ENCODE results near the gene KLHL17.
"Not testable (repeated sequence)": the region's sequence is repeated elsewhere in the genome, so short reads cannot be mapped to it uniquely, and the experiment has no call there.

Gene KLHL17

GRCh38 chr1:971751-972506 is 11.5 kb downstream of the KLHL17 start:
- H3K4me3 Mint-ChIP-seq: no peak overlapping the region
- no peak for DNase-seq
- peaks cover 37% of the 10 kb centered on the region for H3K27me3 Mint-ChIP-seq
- peaks cover 6% of the 10 kb centered on the region for H3K4me1 Mint-ChIP-seq (ENCODE audit: low read depth)
- H3K36me3 Mint-ChIP-seq (ENCODE audit: low read depth): no peaks in the 10 kb centered on the region
- H3K27ac Mint-ChIP-seq: no peak overlapping the region
- peaks cover 3% of the 10 kb centered on the region for H3K9me3 Mint-ChIP-seq

GRCh38 chr1:972726-973458 is 12.5 kb downstream of the KLHL17 start:
- H3K4me3 Mint-ChIP-seq: no peak overlapping the region
- peaks cover 3% of the 10 kb centered on the region for H3K9me3 Mint-ChIP-seq
- no peak overlapping the region for H3K27ac Mint-ChIP-seq
- no peak for DNase-seq
- H3K36me3 Mint-ChIP-seq (ENCODE audit: low read depth): no peaks in the 10 kb centered on the region
- peaks cover 2% of the 10 kb centered on the region for H3K4me1 Mint-ChIP-seq (ENCODE audit: low read depth)
- peaks cover 37% of the 10 kb centered on the region for H3K27me3 Mint-ChIP-seq

- no peak overlapping the region for H3K4me3 Mint-ChIP-seq
- H3K27me3 Mint-ChIP-seq: peaks cover 36% of the 10 kb centered on the region
- H3K4me1 Mint-ChIP-seq (ENCODE audit: low read depth): peaks cover 5% of the 10 kb centered on the region
- no peak overlapping the region for H3K27ac Mint-ChIP-seq
- DNase-seq: no peak
- H3K9me3 Mint-ChIP-seq: peaks cover 3% of the 10 kb centered on the region
- H3K36me3 Mint-ChIP-seq (ENCODE audit: low read depth): no peaks in the 10 kb centered on the region
These were observed 13.3 kb downstream of the KLHL17 start for GRCh38 chr1:973459-974292.

GRCh38 chr1:974293-974640 is 13.9 kb downstream of the KLHL17 start:
- DNase-seq: no peak
- Mint-ChIP-seq H3K27me3 (peaks cover 31% of the 10 kb centered on the region), H3K27ac (no peak overlapping the region), H3K36me3 (ENCODE audit: low read depth) (no peaks in the 10 kb centered on the region), H3K9me3 (peaks cover 3% of the 10 kb centered on the region), H3K4me1 (ENCODE audit: low read depth) (peaks cover 5% of the 10 kb centered on the region), H3K4me3 (no peak overlapping the region)

- H3K4me3 Mint-ChIP-seq: no peak overlapping the region
- no peaks in the 10 kb centered on the region for H3K36me3 Mint-ChIP-seq (ENCODE audit: low read depth)
- DNase-seq: no peak
- H3K27me3 Mint-ChIP-seq: peaks cover 25% of the 10 kb centered on the region
- H3K4me1 Mint-ChIP-seq (ENCODE audit: low read depth): peaks cover 5% of the 10 kb centered on the region
- H3K9me3 Mint-ChIP-seq: no peaks in the 10 kb centered on the region
- no peak overlapping the region for H3K27ac Mint-ChIP-seq
These were observed 14.4 kb downstream of the KLHL17 start for GRCh38 chr1:974687-975328.

- Mint-ChIP-seq H3K36me3 (ENCODE audit: low read depth) (no peaks in the 10 kb centered on the region), H3K9me3 (no peaks in the 10 kb centered on the region), H3K27me3 (peaks cover 25% of the 10 kb centered on the region), H3K4me1 (ENCODE audit: low read depth) (peaks cover 5% of the 10 kb centered on the region), H3K4me3 (no peak overlapping the region), H3K27ac (no peak overlapping the region)
- DNase-seq: no peak
These were observed 15.0 kb downstream of the KLHL17 start for GRCh38 chr1:975365-975764.

- Mint-ChIP-seq H3K27me3 (peaks cover 27% of the 10 kb centered on the region), H3K4me3 (no peak overlapping the region), H3K9me3 (no peaks in the 10 kb centered on the region), H3K36me3 (ENCODE audit: low read depth) (no peaks in the 10 kb centered on the region), H3K4me1 (ENCODE audit: low read depth) (peaks cover 5% of the 10 kb centered on the region), H3K27ac (no peak overlapping the region)
- peak; percentile 80 for DNase-seq
These were observed 15.7 kb downstream of the KLHL17 start for GRCh38 chr1:975896-976683.

- H3K27ac Mint-ChIP-seq; DNase-seq; H3K4me3 Mint-ChIP-seq; H3K36me3 Mint-ChIP-seq (ENCODE audit: low read depth); H3K9me3 Mint-ChIP-seq; H3K4me1 Mint-ChIP-seq (ENCODE audit: low read depth): not testable (repeated sequence)
- H3K27me3 Mint-ChIP-seq: peaks cover 25% of the 10 kb centered on the region
These were observed 16.4 kb downstream of the KLHL17 start for GRCh38 chr1:976791-977190.

- Mint-ChIP-seq H3K4me1 (ENCODE audit: low read depth) (peaks cover 5% of the 10 kb centered on the region), H3K36me3 (ENCODE audit: low read depth) (no peaks in the 10 kb centered on the region), H3K4me3 (no peak overlapping the region), H3K9me3 (no peaks in the 10 kb centered on the region), H3K27ac (no peak overlapping the region), H3K27me3 (peaks cover 36% of the 10 kb centered on the region)
- no peak for DNase-seq
These were observed 17.9 kb downstream of the KLHL17 start for GRCh38 chr1:978069-978834.

GRCh38 chr1:978835-979743 is 18.7 kb downstream of the KLHL17 start:
- Mint-ChIP-seq H3K4me3 (no peak overlapping the region), H3K36me3 (ENCODE audit: low read depth) (no peaks in the 10 kb centered on the region), H3K9me3 (no peaks in the 10 kb centered on the region), H3K27me3 (peaks cover 38% of the 10 kb centered on the region), H3K27ac (no peak overlapping the region), H3K4me1 (ENCODE audit: low read depth) (peaks cover 5% of the 10 kb centered on the region)
- DNase-seq: no peak

- H3K9me3 Mint-ChIP-seq: no peaks in the 10 kb centered on the region
- H3K4me1 Mint-ChIP-seq (ENCODE audit: low read depth): peaks cover 5% of the 10 kb centered on the region
- no peak overlapping the region for H3K4me3 Mint-ChIP-seq
- peaks cover 37% of the 10 kb centered on the region for H3K27me3 Mint-ChIP-seq
- no peak overlapping the region for H3K27ac Mint-ChIP-seq
- no peaks in the 10 kb centered on the region for H3K36me3 Mint-ChIP-seq (ENCODE audit: low read depth)
- no peak for DNase-seq
These were observed 19.3 kb downstream of the KLHL17 start for GRCh38 chr1:979744-980072.

- peaks cover 5% of the 10 kb centered on the region for H3K4me1 Mint-ChIP-seq (ENCODE audit: low read depth)
- H3K27ac Mint-ChIP-seq: no peak overlapping the region
- H3K36me3 Mint-ChIP-seq (ENCODE audit: low read depth): no peaks in the 10 kb centered on the region
- H3K4me3 Mint-ChIP-seq: no peak overlapping the region
- H3K9me3 Mint-ChIP-seq: no peaks in the 10 kb centered on the region
- peaks cover 36% of the 10 kb centered on the region for H3K27me3 Mint-ChIP-seq
- no peak for DNase-seq
These were observed 19.8 kb downstream of the KLHL17 start for GRCh38 chr1:980137-980571.

Measured in activated T-cell treated with anti-CD3 and anti-CD28 coated beads, Interleukin-2, amount 50 U/mL, for 24 hours (primary cell).